Neural cell (in vitro differentiated cells): ENCODE data around the gene SERPINB1. TPM values are rescaled to one million over a fixed set of nuclear protein-coding genes. Genes with fewer than 3 reads are reported as not detected.

Experiments
- H2AFZ ChIP-seq: fragments of 200-600, 300-800 bp; sonication (generic), shearing (Covaris generic); 2 replicates; pipeline ENCODE4 v1.6.0; 2014; ENCODE audit warnings: low read depth, mild to moderate bottlenecking, antibody characterized with exemption, low read length, moderate library complexity
- H3F3A ChIP-seq: fragments of 200-600 bp; shearing (Covaris generic); 2 replicates; pipeline ENCODE4 v1.6.1; 2016; ENCODE audit warnings: mild to moderate bottlenecking, moderate library complexity, mixed read lengths, antibody characterized with exemption, low read length; ENCODE audit not compliant: insufficient read depth, poor library complexity, severe bottlenecking
- H3K27ac ChIP-seq: fragments of 200-600, 300-800 bp; sonication (generic), shearing (Covaris generic); 2 replicates; pipeline ENCODE4 v1.5.1; 2014; ENCODE audit warnings: mild to moderate bottlenecking, low read length, moderate library complexity
- H3K27me3 ChIP-seq: fragments of 300-800, 200-600 bp; sonication (generic), shearing (Covaris generic); 2 replicates; pipeline ENCODE4 v1.6.0; 2014; ENCODE audit warnings: mild to moderate bottlenecking, low read depth, low read length, moderate library complexity; ENCODE audit not compliant: insufficient read depth
- H3K36me3 ChIP-seq: fragments of 300-800, 200-600 bp; sonication (generic), shearing (Covaris generic); 2 replicates; pipeline ENCODE4 v1.5.1; 2014; ENCODE audit warnings: mild to moderate bottlenecking, antibody characterized with exemption, low read length, moderate library complexity; ENCODE audit not compliant: insufficient read depth
- H3K4me2 ChIP-seq: fragments of 300-800, 200-600 bp; sonication (generic), shearing (Covaris generic); 2 replicates; pipeline ENCODE4 v1.6.0; 2014; ENCODE audit warnings: mild to moderate bottlenecking, low read length
- H3K4me3 ChIP-seq: fragments of 300-800, 200-600 bp; sonication (generic), shearing (Covaris generic); 2 replicates; pipeline ENCODE4 v1.5.1; 2014; ENCODE audit warnings: mild to moderate bottlenecking, low read length, moderate library complexity
- H3K79me2 ChIP-seq: fragments of 200-600 bp; shearing (Covaris generic); replicated peaks from 2 replicates; pipeline ENCODE4 v1.6.0; 2014; ENCODE audit warnings: mild to moderate bottlenecking, low read length, moderate library complexity; ENCODE audit not compliant: insufficient read depth
- H3K9ac ChIP-seq: fragments of 300-800, 200-600 bp; sonication (generic), shearing (Covaris generic); 2 replicates; pipeline ENCODE4 v1.6.1; 2016; ENCODE audit warnings: mild to moderate bottlenecking, low read length, mixed read lengths
- H3K9me2 ChIP-seq: fragments of 200-600 bp; shearing (Covaris generic); 2 replicates; pipeline ENCODE4 v1.6.1; 2016; ENCODE audit warnings: mild to moderate bottlenecking, low read length, mixed read lengths; ENCODE audit not compliant: insufficient read depth
- H3K9me3 ChIP-seq: fragments of 200-600, 300-800 bp; sonication (generic), shearing (Covaris generic); 2 replicates; pipeline ENCODE4 v1.6.1; 2016; ENCODE audit warnings: mild to moderate bottlenecking, mixed run types, low read length, moderate library complexity, mixed read lengths
- H4K20me1 ChIP-seq: fragments of 200-600 bp; shearing (Covaris generic); 2 replicates; pipeline ENCODE4 v1.6.1; 2016; ENCODE audit warnings: mild to moderate bottlenecking, mixed run types; ENCODE audit not compliant: insufficient read depth
- CTCF ChIP-seq: fragments of 450-650 bp; IDR thresholded peaks from 2 replicates; pipeline ENCODE4 v1.5.1; 2014; ENCODE audit warnings: antibody characterized with exemption, mild to moderate bottlenecking, moderate library complexity; ENCODE audit not compliant: poor library complexity, severe bottlenecking
- EZH2 ChIP-seq: fragments of 200-600, 300-800 bp; shearing (Covaris generic), sonication (generic); IDR thresholded peaks from 2 replicates; pipeline ENCODE4 v1.6.1; 2014; ENCODE audit warnings: antibody characterized with exemption, low read length, borderline replicate concordance, mild to moderate bottlenecking; ENCODE audit not compliant: insufficient read depth, poor library complexity, severe bottlenecking
- MXI1 ChIP-seq: fragments of 450-650 bp; conservative IDR thresholded peaks from 2 replicates; pipeline ENCODE4 v1.6.1; 2014; ENCODE audit warnings: antibody characterized with exemption, mild to moderate bottlenecking; ENCODE audit not compliant: poor library complexity, severe bottlenecking
- POLR2AphosphoS5 ChIP-seq: IDR thresholded peaks from 2 replicates; pipeline ENCODE4 v1.6.1; 2012
- RAD21 ChIP-seq: fragments of 450-650 bp; conservative IDR thresholded peaks from 2 replicates; pipeline ENCODE4 v1.6.1; 2014; ENCODE audit warnings: antibody characterized with exemption, mild to moderate bottlenecking, moderate library complexity
- TAF1 ChIP-seq: IDR thresholded peaks from 2 replicates; pipeline ENCODE4 v1.6.1; 2012; ENCODE audit warnings: low read depth
- polyA plus RNA-seq: library from polyadenylated mRNA; depleted of rRNA; stranded (reverse); fragments of >200 nt; gene quantifications from 2 replicates; pipeline ENCODE4 v1.2.3, GENCODE V29; 2014
- TF ChIP-seq, protein P1 (sequence below): IDR thresholded peaks from 2 replicates; pipeline ENCODE4 v1.6.1; 2012; ENCODE audit warnings: borderline replicate concordance

SERPINB1 gene
- polyA plus RNA-seq, 1 donor from 2014 or later, result not detected

- H2AFZ ChIP-seq, result no peak overlapping the region
- no peak overlapping the region for H3K4me3 ChIP-seq
- no peak overlapping the region for H3K27ac ChIP-seq
- H3K79me2 ChIP-seq, result no peaks in the 10 kb centered on the region
- H3K4me2 ChIP-seq, result no peak overlapping the region
- no peaks in the 10 kb centered on the region for H3K9me2 ChIP-seq
- H3F3A ChIP-seq, result no peaks in the 10 kb centered on the region
- no peaks in the 10 kb centered on the region for H3K9me3 ChIP-seq
- no peaks in the 10 kb centered on the region for H3K27me3 ChIP-seq
- H4K20me1 ChIP-seq, result no peaks in the 10 kb centered on the region
- no peak overlapping the region for H3K9ac ChIP-seq
- no peaks in the 10 kb centered on the region for H3K36me3 ChIP-seq
- TF ChIP-seq, protein P1, sequence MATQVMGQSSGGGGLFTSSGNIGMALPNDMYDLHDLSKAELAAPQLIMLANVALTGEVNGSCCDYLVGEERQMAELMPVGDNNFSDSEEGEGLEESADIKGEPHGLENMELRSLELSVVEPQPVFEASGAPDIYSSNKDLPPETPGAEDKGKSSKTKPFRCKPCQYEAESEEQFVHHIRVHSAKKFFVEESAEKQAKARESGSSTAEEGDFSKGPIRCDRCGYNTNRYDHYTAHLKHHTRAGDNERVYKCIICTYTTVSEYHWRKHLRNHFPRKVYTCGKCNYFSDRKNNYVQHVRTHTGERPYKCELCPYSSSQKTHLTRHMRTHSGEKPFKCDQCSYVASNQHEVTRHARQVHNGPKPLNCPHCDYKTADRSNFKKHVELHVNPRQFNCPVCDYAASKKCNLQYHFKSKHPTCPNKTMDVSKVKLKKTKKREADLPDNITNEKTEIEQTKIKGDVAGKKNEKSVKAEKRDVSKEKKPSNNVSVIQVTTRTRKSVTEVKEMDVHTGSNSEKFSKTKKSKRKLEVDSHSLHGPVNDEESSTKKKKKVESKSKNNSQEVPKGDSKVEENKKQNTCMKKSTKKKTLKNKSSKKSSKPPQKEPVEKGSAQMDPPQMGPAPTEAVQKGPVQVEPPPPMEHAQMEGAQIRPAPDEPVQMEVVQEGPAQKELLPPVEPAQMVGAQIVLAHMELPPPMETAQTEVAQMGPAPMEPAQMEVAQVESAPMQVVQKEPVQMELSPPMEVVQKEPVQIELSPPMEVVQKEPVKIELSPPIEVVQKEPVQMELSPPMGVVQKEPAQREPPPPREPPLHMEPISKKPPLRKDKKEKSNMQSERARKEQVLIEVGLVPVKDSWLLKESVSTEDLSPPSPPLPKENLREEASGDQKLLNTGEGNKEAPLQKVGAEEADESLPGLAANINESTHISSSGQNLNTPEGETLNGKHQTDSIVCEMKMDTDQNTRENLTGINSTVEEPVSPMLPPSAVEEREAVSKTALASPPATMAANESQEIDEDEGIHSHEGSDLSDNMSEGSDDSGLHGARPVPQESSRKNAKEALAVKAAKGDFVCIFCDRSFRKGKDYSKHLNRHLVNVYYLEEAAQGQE, result no peak
- no peak for TF ChIP-seq RAD21
- no peak for TF ChIP-seq CTCF
- no peak for TF ChIP-seq TAF1
- no peak for TF ChIP-seq POLR2AphosphoS5
- TF ChIP-seq MXI1, result no peak
Observed at GRCh38 chr6:2845880-2846208, 4.2 kb upstream of the SERPINB1 start.

DNA sequence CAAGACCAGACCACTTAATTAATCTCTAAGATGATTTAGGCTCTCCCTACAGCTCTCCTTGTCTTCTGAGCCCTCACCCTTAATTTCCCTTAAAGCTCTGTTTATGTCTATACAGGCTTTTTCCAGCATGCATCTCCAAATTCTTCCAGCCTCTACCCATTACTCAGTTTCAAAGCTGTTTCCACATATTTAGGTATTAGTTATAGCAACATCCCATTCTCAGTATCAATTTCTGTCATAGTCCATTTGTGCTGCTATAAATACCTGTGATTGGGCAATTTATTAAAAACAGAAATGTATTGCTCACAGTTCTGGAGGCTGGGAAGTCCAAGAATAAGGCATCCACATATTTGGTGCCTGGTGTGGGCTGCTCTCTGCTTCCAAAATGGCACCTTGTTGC lies 2.3 kb upstream of the SERPINB1 start:
- H3K27me3 ChIP-seq, result no peaks in the 10 kb centered on the region
- no peak overlapping the region for H2AFZ ChIP-seq
- no peaks in the 10 kb centered on the region for H4K20me1 ChIP-seq
- H3K4me2 ChIP-seq, result no peak overlapping the region
- no peaks in the 10 kb centered on the region for H3F3A ChIP-seq
- no peaks in the 10 kb centered on the region for H3K36me3 ChIP-seq
- no peak overlapping the region for H3K9ac ChIP-seq
- no peaks in the 10 kb centered on the region for H3K9me2 ChIP-seq
- H3K27ac ChIP-seq, result no peak overlapping the region
- H3K9me3 ChIP-seq, result no peaks in the 10 kb centered on the region
- H3K4me3 ChIP-seq, result no peak overlapping the region
- TF ChIP-seq CTCF, result no peak
- TF ChIP-seq RAD21, result no peak
- no peak for TF ChIP-seq EZH2
- H3K79me2 ChIP-seq, result no peaks in the 10 kb centered on the region
